Stimulated activated CD8-positive, alpha-beta memory T cell treated with anti-CD3 and anti-CD28 coated beads, Interleukin-4, amount 100 ng/mL, for 4 hours (primary cell): Measurements from ENCODE around the gene FGD4.

ENCODE experiments used
- DNase-seq, 2 donors: peaks; one replicate each; pipeline ENCODE4 v3.0.0-alpha.2; 2020; ENCODE audit warnings: low read depth in 2 of 2, low spot score in 1 of 2

FGD4 gene

GRCh38 chr12:32402946-32403345 lies 3.6 kb downstream of the FGD4 start:
- DNase-seq = no peak

- DNase-seq = no peak
Measured at GRCh38 chr12:32407795-32408194, 8.4 kb downstream of the FGD4 start.

GRCh38 chr12:32413412-32413811 lies 14.1 kb downstream of the FGD4 start:
- no peak for DNase-seq

DNA sequence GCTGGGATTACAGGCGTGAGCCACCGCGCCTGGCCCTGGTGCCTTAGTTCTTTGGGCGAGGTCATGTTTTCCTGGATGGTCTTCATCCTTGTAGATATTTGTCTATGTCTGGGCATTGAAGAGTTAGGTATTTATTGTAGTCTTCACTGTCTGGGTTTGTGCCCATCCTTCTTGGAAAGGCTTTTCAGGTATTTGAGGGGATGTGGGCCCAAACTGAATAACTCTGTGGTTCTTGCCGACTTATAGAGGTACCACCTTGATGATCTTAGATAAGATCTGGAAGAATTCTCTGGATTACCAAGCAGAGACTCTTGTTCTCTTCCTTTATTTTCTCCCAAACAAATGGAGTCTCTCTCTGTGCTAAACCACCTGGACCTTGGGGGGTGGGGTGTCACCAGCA lies 18.9 kb downstream of the FGD4 start:
- DNase-seq = no peak

GRCh38 chr12:32418903-32419519 lies 19.7 kb downstream of the FGD4 start:
- no peak for DNase-seq

DNA sequence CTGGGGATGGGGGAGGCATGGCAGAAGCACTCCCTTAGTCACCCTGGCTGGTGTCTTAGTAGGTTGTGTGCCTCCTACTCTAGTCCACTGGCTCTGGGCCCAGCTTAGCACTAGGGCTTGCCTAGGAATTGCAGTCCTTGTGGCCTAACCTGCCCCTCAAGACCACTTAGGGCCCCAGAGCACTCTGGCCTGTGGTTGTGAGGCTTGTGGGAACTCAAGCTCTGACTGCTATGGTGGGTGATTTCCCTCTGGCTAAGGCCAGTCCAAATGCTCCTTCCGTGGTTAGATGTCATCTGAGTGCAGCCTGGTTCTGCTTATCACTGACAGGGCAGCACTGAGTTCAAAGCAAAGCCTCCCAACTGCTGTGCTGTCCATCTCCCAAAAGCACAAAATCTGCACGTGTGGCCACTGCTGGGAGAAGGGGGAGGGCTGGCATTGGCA lies 20.2 kb downstream of the FGD4 start:
- DNase-seq = no peak

- DNase-seq = no peak
Measured at GRCh38 chr12:32420356-32420755, 21.0 kb downstream of the FGD4 start.

DNA sequence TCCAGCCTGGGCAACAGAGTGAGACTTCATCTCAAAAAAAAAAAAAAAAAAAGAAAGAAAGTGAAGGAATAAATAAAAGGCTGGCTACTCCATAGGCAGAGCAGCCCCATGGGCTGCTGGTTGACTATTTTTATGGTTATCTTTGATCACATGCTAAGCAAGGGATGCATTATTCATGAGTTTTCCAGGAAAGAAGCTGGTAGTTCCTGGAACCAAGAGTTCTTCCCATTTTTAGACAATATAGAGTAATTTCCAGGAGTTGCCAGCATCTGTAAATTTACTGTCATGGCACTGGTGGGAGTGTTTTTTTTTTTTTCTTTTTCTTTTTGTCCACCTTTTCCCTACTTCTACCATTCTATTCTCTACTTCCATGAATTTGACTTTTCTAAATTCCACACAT lies 24.2 kb downstream of the FGD4 start:
- DNase-seq = no peak

GRCh38 chr12:32431025-32431424 lies 31.7 kb downstream of the FGD4 start:
- no peak for DNase-seq

DNA sequence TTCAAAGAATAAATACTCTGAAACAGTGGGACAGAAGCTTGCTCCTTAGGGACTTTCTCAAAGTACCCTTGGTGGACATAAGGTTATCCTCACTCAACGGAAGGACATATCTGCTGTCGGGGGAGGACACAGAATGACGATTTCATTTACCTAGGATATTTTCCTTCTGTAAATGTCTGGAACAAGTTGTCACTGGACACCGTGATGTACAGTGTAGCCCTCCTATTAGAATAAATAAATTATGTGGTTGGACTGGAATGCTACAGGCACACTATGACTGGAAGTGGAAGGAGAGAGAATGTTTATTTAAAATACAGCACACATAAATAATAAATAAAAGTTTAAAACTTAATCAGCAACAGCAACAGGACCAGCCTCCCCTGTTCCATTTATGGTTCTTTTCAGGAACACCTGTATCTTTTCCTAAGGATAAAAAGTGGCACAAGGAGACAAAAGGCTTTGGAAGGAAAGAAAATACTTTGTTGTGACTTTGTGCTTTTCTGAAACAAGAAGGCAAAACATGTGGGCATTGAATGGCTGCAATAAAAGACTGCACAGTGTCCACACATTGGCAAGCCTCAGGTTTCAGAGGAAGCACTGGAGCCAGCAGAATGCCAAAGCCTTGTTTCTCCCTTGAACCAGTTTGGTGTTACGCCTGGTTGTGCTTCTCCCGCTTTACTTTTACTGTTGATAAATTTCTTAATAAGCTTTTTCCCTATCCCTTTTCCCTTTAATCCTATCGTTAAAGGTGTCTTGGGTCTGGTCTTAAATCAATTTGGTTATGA lies 36.8 kb downstream of the FGD4 start:
- no peak for DNase-seq

- no peak for DNase-seq
Measured at GRCh38 chr12:32437095-32437515, 37.7 kb downstream of the FGD4 start.

- no peak for DNase-seq
Measured at GRCh38 chr12:32440120-32440865, 40.9 kb downstream of the FGD4 start.

DNA sequence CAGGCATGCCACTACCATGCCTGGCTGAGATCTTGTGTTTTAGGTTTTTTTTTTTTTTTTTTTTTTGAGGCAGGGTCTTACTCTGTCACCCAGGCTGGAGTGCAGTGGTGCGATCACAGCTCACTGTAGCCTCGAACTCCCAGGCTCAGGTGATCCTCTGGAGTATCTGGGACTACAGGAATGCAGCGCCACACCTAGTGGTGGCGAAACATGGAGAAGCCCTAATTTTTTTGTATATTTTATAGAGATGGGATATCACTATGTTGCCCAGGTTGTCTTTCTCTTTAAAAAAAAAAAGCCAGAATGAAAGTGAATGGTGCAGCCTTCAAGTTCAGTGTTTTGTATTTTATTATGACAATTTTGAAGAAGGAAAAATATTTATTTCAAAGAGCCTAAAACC lies 44.1 kb downstream of the FGD4 start:
- no peak for DNase-seq

DNA sequence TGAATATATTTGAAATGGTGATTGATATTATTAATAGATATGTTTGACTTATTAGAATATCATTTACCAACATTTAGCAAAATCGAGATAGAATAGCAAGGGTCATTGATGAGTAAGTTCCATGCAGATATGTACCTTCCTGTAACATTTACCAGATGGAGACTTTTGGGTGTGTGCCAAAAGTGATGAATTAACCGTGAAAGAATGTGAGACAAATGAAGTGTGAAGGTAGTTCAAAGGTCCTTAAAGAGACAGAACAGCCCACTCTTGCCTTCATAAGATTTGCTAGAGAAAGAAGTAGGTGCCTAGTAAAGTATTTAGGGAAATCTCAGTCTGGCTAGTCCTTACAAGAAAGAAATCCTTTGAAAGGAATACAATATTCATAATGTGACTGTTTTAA lies 45.5 kb downstream of the FGD4 start:
- no peak for DNase-seq

DNA sequence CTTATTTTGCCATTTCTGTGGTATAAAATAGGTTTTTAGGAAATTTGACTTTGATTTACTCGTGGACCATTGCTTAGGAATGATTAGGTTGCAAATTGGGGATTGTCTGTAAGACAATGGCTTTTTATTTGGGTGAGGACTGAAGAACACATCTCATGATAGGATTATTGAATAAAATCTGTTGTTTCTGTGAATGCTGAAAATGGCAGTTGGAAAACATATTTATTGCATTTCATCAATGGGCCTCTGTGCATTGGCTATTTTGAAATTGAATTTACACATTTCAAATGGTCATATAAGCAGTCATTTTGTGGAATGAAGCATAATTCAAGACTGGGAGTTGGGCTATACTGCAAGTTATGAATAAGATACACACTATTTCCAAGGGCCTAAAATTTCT lies 46.0 kb downstream of the FGD4 start:
- DNase-seq = no peak

DNA sequence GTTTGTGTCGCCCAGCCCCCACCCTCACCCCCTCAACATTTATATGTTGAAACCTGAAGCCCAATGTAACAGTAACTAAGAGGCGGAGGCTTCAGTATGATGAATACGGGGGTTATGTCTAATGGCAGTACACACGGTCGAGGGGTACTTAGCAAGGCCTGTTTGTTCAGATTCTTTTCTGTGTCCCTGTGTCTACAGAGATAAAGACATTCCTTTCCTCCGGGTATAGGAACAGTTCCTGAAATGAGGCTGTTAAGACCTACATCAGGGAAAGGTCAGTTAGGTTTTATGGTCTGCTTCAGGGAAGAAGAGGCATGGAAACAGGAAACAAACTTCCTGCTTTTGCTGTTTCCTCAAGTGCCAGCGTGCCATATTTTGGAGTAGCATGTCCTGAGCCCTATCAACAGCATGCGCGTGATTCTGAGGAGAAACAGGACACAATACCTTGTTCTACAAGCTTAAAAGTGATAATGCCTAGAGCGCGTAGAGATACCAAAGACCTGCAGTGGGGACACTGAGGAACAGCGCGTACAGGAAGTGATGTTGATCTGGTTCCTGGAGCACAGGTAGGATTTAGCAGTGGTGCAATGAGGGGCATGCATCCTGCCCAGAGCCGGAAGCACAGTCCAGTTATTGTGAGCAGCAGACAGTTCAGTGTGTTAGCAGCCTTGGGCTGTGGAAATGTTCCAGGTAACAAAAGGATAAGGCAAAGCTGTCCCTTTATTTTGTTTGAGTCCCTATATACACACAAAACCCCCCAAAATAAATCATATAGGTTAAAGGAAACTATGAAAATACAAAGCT lies 47.2 kb downstream of the FGD4 start:
- DNase-seq = no peak

DNA sequence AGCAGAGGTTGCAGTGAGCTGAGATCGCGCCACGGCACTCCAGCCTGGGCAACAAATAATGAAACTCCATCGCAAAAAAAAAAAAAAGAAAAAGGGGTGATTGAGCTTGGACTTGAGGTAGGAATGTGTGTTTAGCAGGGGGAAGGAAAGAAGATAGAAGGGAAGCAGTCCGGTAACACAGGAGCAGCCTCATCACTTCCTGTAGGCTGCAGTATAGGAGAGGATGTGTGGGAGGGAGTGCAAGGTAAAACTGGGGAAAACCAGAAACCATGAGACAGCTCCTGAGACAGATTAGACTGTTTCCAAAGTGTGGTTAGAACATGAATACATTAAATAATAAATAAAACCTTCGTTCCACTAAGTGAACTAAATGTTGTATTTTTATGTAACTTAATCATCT lies 49.2 kb downstream of the FGD4 start:
- DNase-seq = no peak

GRCh38 chr12:32450363-32450762 lies 51.0 kb downstream of the FGD4 start:
- no peak for DNase-seq

- DNase-seq = no peak
Measured at GRCh38 chr12:32450768-32451167, 51.4 kb downstream of the FGD4 start.

GRCh38 chr12:32451816-32452215 lies 52.5 kb downstream of the FGD4 start:
- no peak for DNase-seq

- DNase-seq = no peak
Measured at GRCh38 chr12:32454075-32454474, 54.7 kb downstream of the FGD4 start.
